Measurements from ENCODE around the gene TULP1.
"Not testable (repeated sequence)": the region's sequence is repeated elsewhere in the genome, so short reads cannot be mapped to it uniquely, and the experiment has no call there.

The TULP1 gene

GRCh38 chr6:35543459-35544193, 30.9 kb upstream of the TULP1 start:
- Histone ChIP-seq H3K4me3 (ENCODE audit: extremely low read depth, insufficient read depth, low read length, poor library complexity, severe bottlenecking) (no peak overlapping the region), H3K27ac (ENCODE audit: low read depth, low read length, severe bottlenecking) (no peak overlapping the region), H3K36me3 (ENCODE audit: control insufficient read depth, insufficient read depth, low read length) (no peaks in the 10 kb centered on the region), H3K4me1 (ENCODE audit: control insufficient read depth, insufficient read depth, low read length, poor library complexity, severe bottlenecking) (peaks cover 15% of the 10 kb centered on the region), H3K9me3 (ENCODE audit: control insufficient read depth, low read length) (no peaks in the 10 kb centered on the region)
- WGBS, 2 experiments (ENCODE audit: insufficient coverage in 2 of 2): 65 to 87% methylated on average over 3 to 12 of the region's 16 CpGs

- Histone ChIP-seq H3K36me3 (ENCODE audit: control insufficient read depth, insufficient read depth, low read length) (no peaks in the 10 kb centered on the region), H3K9me3 (ENCODE audit: control insufficient read depth, low read length) (no peaks in the 10 kb centered on the region), H3K4me1 (ENCODE audit: control insufficient read depth, insufficient read depth, low read length, poor library complexity, severe bottlenecking) (peaks cover 12% of the 10 kb centered on the region), H3K27ac (ENCODE audit: low read depth, low read length, severe bottlenecking) (no peak overlapping the region), H3K4me3 (ENCODE audit: extremely low read depth, insufficient read depth, low read length, poor library complexity, severe bottlenecking) (no peak overlapping the region)
- 87 to 90% methylated on average over 2 of the region's 2 CpGs for WGBS, 2 experiments (ENCODE audit: insufficient coverage in 2 of 2)
These were observed 29.1 kb upstream of the TULP1 start for GRCh38 chr6:35541836-35542235.

GRCh38 chr6:35539223-35539622, 26.5 kb upstream of the TULP1 start:
- Histone ChIP-seq H3K36me3 (ENCODE audit: control insufficient read depth, insufficient read depth, low read length) (no peaks in the 10 kb centered on the region), H3K9me3 (ENCODE audit: control insufficient read depth, low read length) (no peaks in the 10 kb centered on the region), H3K27ac (ENCODE audit: low read depth, low read length, severe bottlenecking) (no peak overlapping the region), H3K4me3 (ENCODE audit: extremely low read depth, insufficient read depth, low read length, poor library complexity, severe bottlenecking) (no peak overlapping the region), H3K4me1 (ENCODE audit: control insufficient read depth, insufficient read depth, low read length, poor library complexity, severe bottlenecking) (peaks cover 9% of the 10 kb centered on the region)
- 100% methylated on average over 1 of the region's 3 CpGs; no CpG with 5 or more reads in 1 of the 2 experiments for WGBS, 2 experiments (ENCODE audit: insufficient coverage in 2 of 2)

GRCh38 chr6:35535847-35536246, 23.2 kb upstream of the TULP1 start:
- H3K9me3 ChIP-seq (ENCODE audit: control insufficient read depth, low read length); H3K4me1 ChIP-seq (ENCODE audit: control insufficient read depth, insufficient read depth, low read length, poor library complexity, severe bottlenecking); H3K36me3 ChIP-seq (ENCODE audit: control insufficient read depth, insufficient read depth, low read length); H3K27ac ChIP-seq (ENCODE audit: low read depth, low read length, severe bottlenecking); H3K4me3 ChIP-seq (ENCODE audit: extremely low read depth, insufficient read depth, low read length, poor library complexity, severe bottlenecking): not testable (repeated sequence)
- 88 to 92% methylated on average over 6 of the region's 6 CpGs for WGBS, 2 experiments (ENCODE audit: insufficient coverage in 2 of 2)

- Histone ChIP-seq H3K4me3 (ENCODE audit: extremely low read depth, insufficient read depth, low read length, poor library complexity, severe bottlenecking) (no peak overlapping the region), H3K9me3 (ENCODE audit: control insufficient read depth, low read length) (no peaks in the 10 kb centered on the region), H3K4me1 (ENCODE audit: control insufficient read depth, insufficient read depth, low read length, poor library complexity, severe bottlenecking) (peaks cover 5% of the 10 kb centered on the region), H3K27ac (ENCODE audit: low read depth, low read length, severe bottlenecking) (peak overlapping the region; percentile 59), H3K36me3 (ENCODE audit: control insufficient read depth, insufficient read depth, low read length) (no peaks in the 10 kb centered on the region)
- 27 to 35% methylated on average over 8 of the region's 11 CpGs for WGBS, 2 experiments (ENCODE audit: insufficient coverage in 2 of 2)
These were observed 21.9 kb upstream of the TULP1 start for GRCh38 chr6:35534407-35535170.

GRCh38 chr6:35533981-35534380, 21.3 kb upstream of the TULP1 start:
- no peak overlapping the region for H3K4me3 ChIP-seq (ENCODE audit: extremely low read depth, insufficient read depth, low read length, poor library complexity, severe bottlenecking)
- H3K36me3 ChIP-seq (ENCODE audit: control insufficient read depth, insufficient read depth, low read length): no peaks in the 10 kb centered on the region
- no peak overlapping the region for H3K27ac ChIP-seq (ENCODE audit: low read depth, low read length, severe bottlenecking)
- H3K9me3 ChIP-seq (ENCODE audit: control insufficient read depth, low read length): no peaks in the 10 kb centered on the region
- peaks cover 5% of the 10 kb centered on the region for H3K4me1 ChIP-seq (ENCODE audit: control insufficient read depth, insufficient read depth, low read length, poor library complexity, severe bottlenecking)
- WGBS, 2 experiments (ENCODE audit: insufficient coverage in 2 of 2): 83 to 96% methylated on average over 3 to 6 of the region's 6 CpGs

GRCh38 chr6:35532126-35532525, 19.4 kb upstream of the TULP1 start:
- Histone ChIP-seq H3K36me3 (ENCODE audit: control insufficient read depth, insufficient read depth, low read length) (no peaks in the 10 kb centered on the region), H3K4me1 (ENCODE audit: control insufficient read depth, insufficient read depth, low read length, poor library complexity, severe bottlenecking) (peaks cover 5% of the 10 kb centered on the region), H3K9me3 (ENCODE audit: control insufficient read depth, low read length) (no peaks in the 10 kb centered on the region), H3K4me3 (ENCODE audit: extremely low read depth, insufficient read depth, low read length, poor library complexity, severe bottlenecking) (no peak overlapping the region), H3K27ac (ENCODE audit: low read depth, low read length, severe bottlenecking) (no peak overlapping the region)
- 83 to 84% methylated on average over 3 of the region's 4 CpGs for WGBS, 2 experiments (ENCODE audit: insufficient coverage in 2 of 2)

- H3K4me1 ChIP-seq (ENCODE audit: control insufficient read depth, insufficient read depth, low read length, poor library complexity, severe bottlenecking): no peaks in the 10 kb centered on the region
- no peak overlapping the region for H3K4me3 ChIP-seq (ENCODE audit: extremely low read depth, insufficient read depth, low read length, poor library complexity, severe bottlenecking)
- H3K9me3 ChIP-seq (ENCODE audit: control insufficient read depth, low read length): no peaks in the 10 kb centered on the region
- H3K27ac ChIP-seq (ENCODE audit: low read depth, low read length, severe bottlenecking): no peak overlapping the region
- no peaks in the 10 kb centered on the region for H3K36me3 ChIP-seq (ENCODE audit: control insufficient read depth, insufficient read depth, low read length)
- 55 to 91% methylated on average over 2 of the region's 3 CpGs for WGBS, 2 experiments (ENCODE audit: insufficient coverage in 2 of 2)
These were observed 11.8 kb upstream of the TULP1 start for GRCh38 chr6:35524380-35525020.

- Histone ChIP-seq H3K4me3 (ENCODE audit: extremely low read depth, insufficient read depth, low read length, poor library complexity, severe bottlenecking) (no peak overlapping the region), H3K36me3 (ENCODE audit: control insufficient read depth, insufficient read depth, low read length) (no peaks in the 10 kb centered on the region), H3K4me1 (ENCODE audit: control insufficient read depth, insufficient read depth, low read length, poor library complexity, severe bottlenecking) (no peaks in the 10 kb centered on the region), H3K9me3 (ENCODE audit: control insufficient read depth, low read length) (no peaks in the 10 kb centered on the region), H3K27ac (ENCODE audit: low read depth, low read length, severe bottlenecking) (no peak overlapping the region)
- 46 to 58% methylated on average over 13 to 23 of the region's 32 CpGs for WGBS, 2 experiments (ENCODE audit: insufficient coverage in 2 of 2)
These were observed 10.3 kb upstream of the TULP1 start for GRCh38 chr6:35522660-35523658.

GRCh38 chr6:35522151-35522550, 9.5 kb upstream of the TULP1 start:
- Histone ChIP-seq H3K4me3 (ENCODE audit: extremely low read depth, insufficient read depth, low read length, poor library complexity, severe bottlenecking) (no peak overlapping the region), H3K9me3 (ENCODE audit: control insufficient read depth, low read length) (no peaks in the 10 kb centered on the region), H3K27ac (ENCODE audit: low read depth, low read length, severe bottlenecking) (no peak overlapping the region), H3K36me3 (ENCODE audit: control insufficient read depth, insufficient read depth, low read length) (no peaks in the 10 kb centered on the region), H3K4me1 (ENCODE audit: control insufficient read depth, insufficient read depth, low read length, poor library complexity, severe bottlenecking) (no peaks in the 10 kb centered on the region)
- 86 to 92% methylated on average over 10 to 11 of the region's 12 CpGs for WGBS, 2 experiments (ENCODE audit: insufficient coverage in 2 of 2)

Data from mesodermal cell (in vitro differentiated cells).